Effector CD4-positive, alpha-beta T cell (primary cell): ENCODE data around the gene RGMA.
"Not testable (repeated sequence)": the region's sequence is repeated elsewhere in the genome, so short reads cannot be mapped to it uniquely, and the experiment has no call there.

Source experiments
- DNase-seq: peaks from one replicate; pipeline ENCODE4 v3.0.0-alpha.2; 2020

Gene RGMA

GRCh38 chr15:93032515-93033206 lies 56.4 kb downstream of the RGMA start:
- DNase-seq, result not testable (repeated sequence)

GRCh38 chr15:93031557-93032384 lies 57.2 kb downstream of the RGMA start:
- not testable (repeated sequence) for DNase-seq

- no peak for DNase-seq
Measured at GRCh38 chr15:93031103-93031464, 57.9 kb downstream of the RGMA start.

- peak; percentile 55 for DNase-seq
Measured at GRCh38 chr15:93030430-93031102, 58.4 kb downstream of the RGMA start.

- no peak for DNase-seq
Measured at GRCh38 chr15:93029836-93030429, 59.1 kb downstream of the RGMA start.

DNA sequence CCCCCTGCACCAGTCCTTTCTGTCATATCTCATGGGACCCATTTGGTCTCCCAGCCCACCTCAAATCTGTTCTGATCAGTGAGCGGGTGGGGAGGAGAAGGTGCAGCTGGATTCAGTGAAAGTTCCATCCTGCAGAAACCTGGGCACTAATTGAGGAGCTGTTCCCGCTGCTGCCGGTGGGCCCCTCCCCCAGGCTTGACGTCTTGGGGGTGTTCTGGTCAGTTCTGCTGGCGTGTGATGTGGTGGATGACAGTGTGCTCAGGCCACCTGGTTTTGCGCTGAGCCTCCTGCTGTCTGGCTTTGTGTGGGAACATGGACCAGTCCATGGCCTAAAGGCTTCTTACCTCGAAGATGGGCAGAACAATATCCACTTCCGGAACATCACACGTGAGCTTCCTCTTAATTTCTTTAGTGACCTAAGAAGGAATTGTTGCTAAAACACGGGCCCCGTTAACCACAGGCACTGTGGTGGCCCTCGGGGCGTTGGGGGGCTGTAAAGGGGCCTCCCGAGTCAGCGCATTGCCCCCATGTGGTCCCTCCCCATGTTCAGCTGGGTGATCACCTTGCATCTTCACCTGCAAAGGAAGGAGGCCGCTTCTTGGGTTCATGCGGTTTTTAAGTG lies 59.7 kb downstream of the RGMA start:
- DNase-seq, result no peak

- no peak for DNase-seq
Measured at GRCh38 chr15:93028632-93029213, 60.3 kb downstream of the RGMA start.

GRCh38 chr15:93028111-93028631 lies 60.8 kb downstream of the RGMA start:
- DNase-seq, result no peak

DNA sequence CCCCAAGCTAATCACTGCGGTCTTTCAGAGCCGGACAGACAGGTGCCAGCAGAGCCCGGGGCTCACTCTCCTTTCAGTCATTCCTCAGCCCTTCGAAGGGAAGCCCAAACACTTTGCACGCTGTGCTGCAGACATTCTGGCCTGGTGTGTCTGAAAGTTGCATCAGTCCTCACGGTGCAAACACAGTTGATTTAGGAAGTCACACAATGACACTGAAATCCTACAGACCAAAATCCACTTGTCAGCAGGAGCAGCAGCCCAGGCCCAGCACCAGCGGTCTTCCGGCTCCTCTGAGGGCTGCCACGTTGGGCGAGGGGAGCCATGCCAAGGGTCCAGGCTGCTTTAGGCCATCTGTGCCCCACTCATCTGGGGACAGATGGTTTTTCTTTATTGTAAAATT lies 61.6 kb downstream of the RGMA start:
- DNase-seq, result no peak

DNA sequence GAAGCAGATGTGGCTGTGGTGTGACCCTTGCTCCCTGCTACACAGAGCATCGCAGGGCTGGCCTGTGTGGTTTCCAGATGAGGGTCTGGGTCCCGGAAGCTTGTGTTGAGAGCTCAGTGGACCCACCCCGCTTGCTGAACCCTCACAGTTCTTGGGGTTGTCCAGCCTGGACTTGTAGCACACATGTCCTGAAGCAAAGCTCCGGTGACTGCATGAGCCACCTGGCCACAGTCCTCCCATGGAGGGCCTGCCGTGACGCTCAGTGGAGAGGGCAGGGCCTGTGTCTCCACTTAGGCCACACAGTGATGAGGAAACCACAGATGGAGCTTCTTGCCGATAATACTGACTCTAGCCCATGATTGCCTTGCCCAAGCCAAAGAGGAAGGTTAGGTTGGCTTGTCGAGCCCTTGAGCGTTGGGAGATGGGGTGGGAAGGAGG lies 62.6 kb downstream of the RGMA start:
- no peak for DNase-seq

- no peak for DNase-seq
Measured at GRCh38 chr15:93025625-93025982, 63.4 kb downstream of the RGMA start.

DNA sequence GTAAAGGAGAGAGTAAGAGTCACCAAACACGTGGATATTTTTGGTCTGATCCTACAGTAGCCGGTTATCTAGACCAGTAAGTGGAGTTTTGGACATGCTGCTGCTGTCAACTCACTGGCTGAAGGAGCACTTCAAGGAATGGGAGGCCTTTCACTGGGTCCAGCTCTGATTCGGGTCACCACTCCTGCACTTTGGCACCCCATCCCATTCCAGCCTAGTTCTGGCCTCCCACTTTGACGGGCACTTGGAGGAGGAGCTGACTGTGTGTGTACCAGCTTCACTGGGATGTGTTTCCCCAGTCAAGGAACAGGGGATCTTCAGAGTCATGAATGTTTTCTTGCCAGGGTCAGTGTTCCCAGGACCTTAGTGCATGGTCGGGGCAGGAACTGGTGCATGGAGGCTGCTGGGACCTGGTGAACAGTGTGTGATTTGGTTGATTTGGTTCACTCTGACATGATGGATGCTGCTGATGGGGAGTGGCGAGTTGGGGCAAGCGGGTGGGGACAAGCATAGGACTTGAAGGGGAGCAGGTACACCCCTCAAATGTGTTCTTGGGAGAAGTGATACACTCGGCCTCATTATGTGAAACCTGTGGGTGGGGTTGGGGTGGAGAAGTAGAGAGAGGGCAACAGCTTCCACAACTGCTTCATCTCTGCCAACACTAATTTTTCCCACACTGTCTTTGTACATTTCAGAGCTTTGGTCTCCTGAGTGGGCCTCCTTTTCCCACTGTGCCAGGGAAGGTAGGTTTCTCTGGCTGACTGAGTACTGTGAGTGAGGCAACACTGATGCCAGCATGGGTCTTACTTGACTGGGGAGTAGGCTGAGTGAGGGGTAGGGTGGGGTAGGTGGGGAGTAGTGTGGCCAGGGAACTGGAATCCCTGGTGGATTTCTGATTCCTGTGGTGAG lies 64.0 kb downstream of the RGMA start:
- DNase-seq, result no peak

DNA sequence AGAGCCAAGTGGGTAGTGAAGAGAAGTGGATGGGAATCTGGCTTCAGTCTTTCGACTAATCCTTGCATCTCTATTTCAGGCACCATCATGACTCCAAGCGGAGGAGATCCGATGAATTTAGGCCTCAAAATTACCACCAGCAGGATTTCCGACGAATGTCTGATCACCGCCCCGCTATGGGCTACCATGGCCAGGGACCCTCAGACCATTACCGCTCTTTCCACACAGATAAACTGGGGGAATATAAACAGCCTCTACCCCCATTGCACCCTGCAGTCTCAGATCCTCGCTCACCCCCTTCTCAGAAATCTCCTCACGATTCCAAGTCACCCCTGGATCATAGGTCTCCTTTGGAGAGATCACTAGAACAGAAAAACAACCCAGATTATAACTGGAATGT lies 64.7 kb downstream of the RGMA start:
- DNase-seq, result no peak

- no peak for DNase-seq
Measured at GRCh38 chr15:93020976-93021772, 67.8 kb downstream of the RGMA start.

GRCh38 chr15:93019971-93020370 lies 69.0 kb downstream of the RGMA start:
- DNase-seq, result no peak

DNA sequence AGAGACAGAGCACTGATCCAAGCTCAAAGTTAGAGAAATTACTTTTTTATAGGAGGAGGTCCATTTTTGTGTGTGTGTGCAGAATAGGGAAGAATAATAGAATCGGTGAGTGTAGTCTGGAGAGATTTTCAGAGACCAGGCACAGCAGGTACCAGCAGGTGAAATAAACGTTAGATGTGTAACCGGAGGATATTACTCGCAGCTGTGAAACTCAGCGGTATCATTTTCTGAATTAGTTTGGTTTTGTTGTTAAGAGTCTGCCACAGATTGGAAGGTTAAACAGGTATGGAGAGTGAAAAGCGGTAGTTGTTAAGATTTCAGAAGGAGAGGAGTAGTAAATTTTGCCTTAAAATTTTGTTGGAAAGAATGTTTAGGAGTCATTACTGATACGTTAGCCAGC lies 69.9 kb downstream of the RGMA start:
- no peak for DNase-seq

DNA sequence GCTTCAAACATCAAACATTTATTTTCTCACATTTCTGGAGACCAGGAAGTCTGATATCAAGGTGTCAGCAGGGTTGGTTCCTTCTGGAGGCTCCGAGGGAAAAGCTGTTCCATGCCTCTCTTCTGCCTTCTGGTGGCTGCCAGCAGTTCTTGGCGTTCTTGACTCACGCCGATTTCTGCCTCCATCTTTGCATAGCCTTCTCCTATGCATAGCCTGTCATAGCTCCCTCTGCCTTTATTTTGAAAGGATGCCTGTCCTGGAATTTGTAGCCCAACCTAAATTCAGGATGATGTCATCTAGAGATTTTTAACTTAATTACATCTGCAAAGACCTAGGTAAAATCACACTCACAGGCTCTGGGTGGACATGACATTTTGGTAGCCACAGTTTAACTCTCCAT lies 70.4 kb downstream of the RGMA start:
- no peak for DNase-seq

DNA sequence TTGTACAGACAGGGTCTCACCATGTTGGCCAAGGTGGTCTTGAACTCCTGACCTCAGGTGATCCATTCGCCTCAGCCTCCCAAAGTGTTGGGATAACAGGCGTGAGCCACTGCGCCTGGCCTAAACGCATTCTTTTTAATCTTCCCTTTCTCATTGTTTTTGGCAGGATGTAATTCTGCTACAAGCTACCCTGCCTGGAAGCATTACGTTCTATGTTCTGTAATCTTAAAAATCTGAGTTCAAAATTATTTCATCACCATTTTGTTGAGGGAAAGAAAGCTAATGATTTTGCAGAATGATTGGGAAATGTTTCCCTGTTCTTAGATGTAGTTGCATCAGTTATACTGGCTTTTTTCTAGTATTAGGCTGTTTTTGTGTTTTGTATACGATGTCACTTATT lies 71.5 kb downstream of the RGMA start:
- no peak for DNase-seq

GRCh38 chr15:93012786-93013185 lies 76.2 kb downstream of the RGMA start:
- no peak for DNase-seq

- no peak for DNase-seq
Measured at GRCh38 chr15:93007994-93008393, 81.0 kb downstream of the RGMA start.
